Subcutaneous abdominal adipose tissue (tissue), 5 donors: Measurements from ENCODE around the gene LRRC1.

Experiments
- H3K27ac ChIP-seq: one replicate; pipeline ENCODE4 v1.7.0; 2013; ENCODE audit warnings: low read depth, mild to moderate bottlenecking, inconsistent platforms, low read length, moderate library complexity
- H3K27me3 ChIP-seq, 5 donors: one replicate each; pipeline ENCODE4 v1.7.0; 2013; ENCODE audit warnings: low read length in 5 of 5, inconsistent platforms in 1 of 5; ENCODE audit not compliant: control insufficient read depth in 5 of 5, insufficient read depth in 4 of 5
- H3K36me3 ChIP-seq, 5 donors: one replicate each; pipeline ENCODE4 v1.7.0; 2013; ENCODE audit warnings: low read length in 5 of 5; ENCODE audit not compliant: control insufficient read depth in 5 of 5, insufficient read depth in 5 of 5
- H3K4me1 ChIP-seq, 5 donors: one replicate each; pipeline ENCODE4 v1.7.0; 2013; ENCODE audit warnings: low read length in 5 of 5, mild to moderate bottlenecking in 3 of 5, moderate library complexity in 1 of 5; ENCODE audit not compliant: control insufficient read depth in 5 of 5, insufficient read depth in 5 of 5
- H3K4me3 ChIP-seq, 5 donors: one replicate each; pipeline ENCODE4 v1.7.0; 2013; ENCODE audit warnings: low read length in 5 of 5, low read depth in 1 of 5
- H3K9ac ChIP-seq, 5 donors: one replicate each; pipeline ENCODE4 v1.7.0; 2013; ENCODE audit warnings: low read length in 5 of 5, mild to moderate bottlenecking in 4 of 5, moderate library complexity in 3 of 5
- H3K9me3 ChIP-seq, 5 donors: one replicate each; pipeline ENCODE4 v1.7.0; 2013; ENCODE audit warnings: low read length in 5 of 5; ENCODE audit not compliant: control insufficient read depth in 5 of 5
- donor health status: healthy.
- donor health status: healthy.
- donor health status: healthy.
- donor health status: healthy.
- donor health status: healthy.

LRRC1 gene

DNA sequence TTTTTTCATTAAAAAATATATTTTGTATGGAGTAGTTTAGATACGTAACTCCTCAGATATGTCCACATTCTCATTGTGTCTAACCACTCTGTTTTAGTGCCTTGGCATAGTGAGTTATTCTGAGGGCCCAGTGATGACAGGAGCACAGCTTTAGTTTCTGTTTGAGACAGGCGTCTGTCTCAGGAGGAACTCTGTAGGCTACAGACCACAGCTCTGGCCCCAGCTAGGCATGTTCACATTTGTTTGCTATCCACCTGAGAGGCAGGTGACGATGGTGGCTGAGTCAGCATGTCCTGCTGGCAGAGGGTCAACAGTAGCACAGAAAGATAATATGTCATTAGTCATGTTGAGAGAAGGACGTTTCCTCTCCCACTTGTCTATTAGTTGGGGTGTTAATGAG, 16.3 kb downstream of the LRRC1 start:
- no peak overlapping the region for H3K4me3 ChIP-seq
- no peaks in the 10 kb centered on the region for H3K36me3 ChIP-seq
- no peaks in the 10 kb centered on the region for H3K9me3 ChIP-seq
- H3K4me1 ChIP-seq = no peaks in the 10 kb centered on the region
- H3K27ac ChIP-seq = no peak overlapping the region
- H3K9ac ChIP-seq = no peak overlapping the region
- no peaks in the 10 kb centered on the region for H3K27me3 ChIP-seq

DNA sequence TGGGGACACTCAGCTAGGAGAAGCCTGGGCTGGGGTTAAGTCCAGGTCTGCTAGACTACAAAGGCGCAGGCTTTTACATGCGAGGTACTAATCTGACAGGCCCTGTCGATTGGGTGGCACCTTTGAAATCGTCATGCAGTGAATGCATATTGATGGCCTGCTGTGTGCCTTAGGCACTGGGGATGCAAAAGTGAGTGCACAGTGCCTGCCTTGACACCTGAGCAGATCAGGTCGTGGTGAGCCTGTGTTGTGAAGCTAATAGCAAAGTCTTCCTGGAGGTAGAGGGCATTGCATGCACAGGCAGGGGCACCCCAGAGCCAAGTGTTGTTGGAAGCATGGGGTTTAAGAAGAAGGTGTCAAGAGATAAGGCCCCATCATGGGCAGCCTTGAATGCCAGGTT, 16.9 kb downstream of the LRRC1 start:
- no peaks in the 10 kb centered on the region for H3K36me3 ChIP-seq
- H3K4me1 ChIP-seq = no peaks in the 10 kb centered on the region
- H3K27me3 ChIP-seq = no peaks in the 10 kb centered on the region
- no peaks in the 10 kb centered on the region for H3K9me3 ChIP-seq
- H3K27ac ChIP-seq = no peak overlapping the region
- no peak overlapping the region for H3K9ac ChIP-seq
- no peak overlapping the region for H3K4me3 ChIP-seq

DNA sequence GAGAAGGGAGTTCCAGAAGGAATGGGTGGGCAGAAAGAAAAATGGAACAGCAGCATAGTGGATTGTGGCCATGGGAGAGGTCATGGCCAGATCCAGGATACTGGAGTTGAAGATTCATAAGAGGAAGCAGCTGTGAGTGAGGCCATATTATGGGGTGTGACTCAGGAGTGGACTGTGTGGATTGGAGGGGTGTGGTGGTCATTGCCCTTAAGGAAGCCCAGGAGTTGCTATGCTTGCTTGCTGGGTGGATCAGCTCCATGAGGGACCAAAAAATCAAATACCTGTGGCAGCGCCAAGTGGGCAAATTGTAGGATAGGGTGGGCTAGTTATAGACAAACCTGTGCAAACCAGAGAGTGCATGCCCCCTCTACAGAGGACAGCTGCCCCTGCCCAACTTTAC, 18.3 kb downstream of the LRRC1 start:
- no peaks in the 10 kb centered on the region for H3K36me3 ChIP-seq
- H3K4me3 ChIP-seq = no peak overlapping the region
- no peaks in the 10 kb centered on the region for H3K4me1 ChIP-seq
- H3K27me3 ChIP-seq = no peaks in the 10 kb centered on the region
- H3K27ac ChIP-seq = no peak overlapping the region
- H3K9ac ChIP-seq = no peak overlapping the region
- H3K9me3 ChIP-seq = no peaks in the 10 kb centered on the region

DNA sequence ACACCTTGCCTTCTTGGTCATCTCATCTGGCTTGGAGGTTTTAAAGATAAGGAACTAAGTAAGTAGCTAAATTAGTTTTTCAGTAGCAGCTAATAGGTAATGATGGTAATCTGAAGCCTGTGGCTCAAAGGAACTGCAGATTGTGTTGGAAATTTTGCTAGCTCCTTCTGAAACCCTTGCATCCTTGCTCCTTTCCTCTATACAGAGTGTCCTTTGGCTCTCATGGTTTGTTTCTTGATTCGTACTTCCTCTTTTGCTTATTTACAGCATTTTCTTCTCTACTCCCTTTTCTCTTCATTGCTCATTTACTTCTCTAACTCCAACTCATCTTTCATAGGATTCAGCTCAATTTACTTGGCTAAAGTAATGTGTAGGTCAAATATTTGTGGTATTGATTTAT, 19.0 kb downstream of the LRRC1 start:
- Histone ChIP-seq H3K36me3 (no peaks in the 10 kb centered on the region), H3K9me3 (no peaks in the 10 kb centered on the region), H3K27ac (no peak overlapping the region), H3K4me3 (no peak overlapping the region), H3K9ac (no peak overlapping the region), H3K27me3 (no peaks in the 10 kb centered on the region), H3K4me1 (no peaks in the 10 kb centered on the region)

DNA sequence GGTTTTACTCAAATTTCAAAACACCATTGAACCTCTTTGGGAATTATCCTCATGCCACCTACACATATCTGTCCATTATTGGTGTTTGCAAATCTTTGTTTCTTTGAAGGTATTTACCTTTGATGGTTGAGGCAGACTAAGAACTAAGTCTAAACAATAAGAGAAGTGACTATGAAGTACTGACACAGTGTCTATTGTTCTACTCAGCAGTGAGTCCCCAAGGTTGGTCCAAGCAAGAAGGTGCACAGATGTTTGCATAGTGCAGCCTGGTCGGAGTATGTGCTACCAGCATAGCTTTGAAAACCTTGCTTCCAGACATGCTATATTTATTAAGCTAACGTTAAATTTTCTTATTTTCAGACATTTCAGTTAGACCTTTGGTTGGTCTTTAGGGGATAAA, 19.5 kb downstream of the LRRC1 start:
- Histone ChIP-seq H3K4me1 (no peaks in the 10 kb centered on the region), H3K9ac (no peak overlapping the region), H3K9me3 (no peaks in the 10 kb centered on the region), H3K27ac (no peak overlapping the region), H3K36me3 (no peaks in the 10 kb centered on the region), H3K27me3 (no peaks in the 10 kb centered on the region), H3K4me3 (no peak overlapping the region)

DNA sequence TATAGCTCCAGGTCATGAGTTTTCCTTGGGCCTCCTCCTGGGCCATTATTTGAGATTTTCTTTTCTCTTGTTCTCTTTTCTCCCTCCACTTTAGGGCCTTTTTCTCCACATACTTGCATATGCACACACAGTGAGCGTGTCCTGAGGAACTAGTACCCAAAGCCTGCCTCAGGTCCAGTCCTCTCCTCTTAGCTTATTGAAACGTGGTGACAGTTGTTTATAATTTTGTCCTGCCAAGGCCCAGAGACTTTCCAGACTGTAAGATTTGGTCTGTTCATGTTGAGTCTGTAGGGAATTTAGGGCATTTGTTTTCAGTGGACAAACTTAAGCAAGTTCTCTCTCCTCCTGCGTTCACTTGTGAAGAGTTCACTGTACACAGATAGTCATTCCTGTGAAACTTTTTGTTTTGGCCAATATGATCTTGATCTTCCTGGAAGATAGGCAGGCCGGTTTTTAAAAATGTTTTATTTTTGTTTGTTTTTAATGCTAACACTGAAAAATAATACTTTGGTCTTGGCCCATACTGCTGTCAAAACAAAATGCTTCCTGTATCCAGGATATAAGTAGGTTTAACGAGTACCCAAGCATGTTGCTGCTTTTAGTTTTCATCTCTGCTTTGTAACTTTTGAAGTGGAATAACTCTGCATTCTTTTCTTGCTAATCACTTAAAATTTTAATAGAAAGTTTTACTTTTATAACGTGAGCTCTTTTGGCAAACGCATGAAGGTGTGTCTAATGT, 20.7 kb downstream of the LRRC1 start:
- Histone ChIP-seq H3K27me3 (no peaks in the 10 kb centered on the region), H3K36me3 (no peaks in the 10 kb centered on the region), H3K4me1 (no peaks in the 10 kb centered on the region), H3K9me3 (no peaks in the 10 kb centered on the region), H3K9ac (no peak overlapping the region), H3K4me3 (no peak overlapping the region), H3K27ac (no peak overlapping the region)

DNA sequence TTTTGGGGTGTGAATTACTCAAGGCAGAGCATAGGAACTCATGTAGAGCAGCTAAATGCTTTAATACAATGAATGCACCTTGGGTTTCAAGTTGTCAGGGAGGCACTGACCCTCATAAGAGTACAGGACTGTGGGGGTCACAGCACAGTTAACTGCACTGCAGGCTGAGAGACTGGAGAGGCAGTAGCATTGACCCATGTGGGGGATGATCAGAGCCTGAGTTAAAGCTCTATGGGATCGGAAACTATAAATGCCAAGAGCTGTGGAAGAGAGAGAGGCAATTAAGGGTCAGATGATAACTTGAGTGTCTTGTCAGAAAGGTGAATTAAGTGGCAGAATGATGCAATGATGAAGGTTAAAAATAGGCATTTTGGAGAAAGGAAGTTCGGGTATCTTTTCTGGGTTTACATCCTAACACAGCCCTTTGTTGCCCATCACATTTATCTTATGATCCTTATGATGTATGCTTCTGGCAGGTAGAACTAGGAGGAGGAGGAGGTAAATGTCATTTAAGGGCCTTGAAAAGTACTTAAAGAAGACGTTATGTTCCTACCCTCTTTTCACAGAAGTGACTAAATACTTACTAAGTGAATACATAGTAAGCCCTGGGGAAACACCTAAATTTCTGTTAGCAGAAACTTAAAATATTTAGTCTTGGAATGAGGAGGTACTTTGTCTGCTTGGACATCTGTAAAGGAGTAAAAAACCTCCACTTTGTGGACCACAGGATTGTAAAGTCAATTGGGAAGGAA, 24.2 kb downstream of the LRRC1 start:
- H3K4me3 ChIP-seq = no peak overlapping the region
- no peaks in the 10 kb centered on the region for H3K4me1 ChIP-seq
- H3K36me3 ChIP-seq = no peaks in the 10 kb centered on the region
- no peak overlapping the region for H3K9ac ChIP-seq
- no peaks in the 10 kb centered on the region for H3K9me3 ChIP-seq
- H3K27ac ChIP-seq = no peak overlapping the region
- no peaks in the 10 kb centered on the region for H3K27me3 ChIP-seq

DNA sequence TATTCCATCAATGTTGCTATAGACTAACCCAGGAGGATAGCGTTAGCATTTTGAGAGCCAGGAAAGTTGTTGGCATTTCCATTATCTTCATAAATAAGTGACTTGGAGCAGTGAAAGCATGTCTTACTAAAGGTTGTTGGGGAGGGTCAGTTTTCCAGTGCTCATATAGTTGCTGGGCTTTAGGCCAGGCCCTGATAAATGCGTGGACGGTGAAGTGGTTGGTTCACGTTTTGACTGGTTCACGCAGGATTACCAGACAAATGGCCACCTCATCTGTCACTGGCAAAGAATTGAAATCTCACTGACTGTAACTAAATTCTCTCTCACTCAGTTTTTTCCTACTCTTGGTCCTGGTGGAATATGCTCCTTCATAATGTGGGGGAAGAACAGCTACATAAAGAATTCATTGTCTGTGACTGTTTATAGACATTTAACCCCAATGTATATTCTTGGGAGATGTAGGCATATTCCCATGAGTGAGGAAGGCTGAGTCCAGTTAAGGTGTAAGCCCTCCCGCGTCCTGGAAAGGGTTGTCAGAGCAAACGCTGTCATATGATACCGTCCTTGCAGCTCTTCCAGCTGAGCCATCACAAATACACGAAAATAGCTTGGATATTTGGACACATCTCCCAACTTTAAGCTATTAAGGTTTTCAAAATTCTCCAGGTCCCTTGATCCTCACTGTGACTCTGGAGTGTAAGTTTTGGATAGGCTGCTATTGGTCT, 27.8 kb downstream of the LRRC1 start:
- H3K36me3 ChIP-seq = no peaks in the 10 kb centered on the region
- H3K9ac ChIP-seq = no peak overlapping the region
- no peaks in the 10 kb centered on the region for H3K4me1 ChIP-seq
- H3K9me3 ChIP-seq = no peaks in the 10 kb centered on the region
- H3K27ac ChIP-seq = no peak overlapping the region
- no peaks in the 10 kb centered on the region for H3K27me3 ChIP-seq
- no peak overlapping the region for H3K4me3 ChIP-seq

DNA sequence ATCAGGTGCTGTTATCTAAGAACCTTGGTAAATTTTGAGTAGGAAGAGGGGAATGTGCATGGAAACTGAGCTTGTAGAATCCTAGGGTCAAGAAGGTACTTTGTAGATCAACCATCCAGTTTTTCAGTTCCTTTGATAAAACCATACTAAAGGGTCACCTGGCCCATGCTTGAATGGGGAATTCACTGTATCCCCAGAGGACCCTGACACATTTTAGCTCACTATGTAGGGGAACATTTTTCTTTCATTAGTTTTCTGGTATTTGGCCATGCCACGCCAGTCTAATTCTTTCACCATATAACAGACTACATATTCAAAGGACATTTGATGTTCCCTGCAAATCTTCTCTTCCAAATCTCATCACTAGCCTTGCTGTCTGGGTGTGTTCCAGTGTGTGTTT, 29.9 kb downstream of the LRRC1 start:
- no peaks in the 10 kb centered on the region for H3K36me3 ChIP-seq
- H3K27ac ChIP-seq = no peak overlapping the region
- H3K9me3 ChIP-seq = no peaks in the 10 kb centered on the region
- H3K4me1 ChIP-seq = no peaks in the 10 kb centered on the region
- H3K27me3 ChIP-seq = no peaks in the 10 kb centered on the region
- H3K9ac ChIP-seq = no peak overlapping the region
- H3K4me3 ChIP-seq = no peak overlapping the region
